Mucosa of rectum (tissue), 2 donors: ENCODE results near the gene TMEM255A.

Experiments used
- H3K27ac ChIP-seq, 2 donors: one replicate each; pipeline ENCODE4 v1.7.0; 2013; ENCODE audit warnings: inconsistent platforms in 2 of 2, low read depth in 2 of 2, low read length in 2 of 2
- H3K27me3 ChIP-seq, 2 donors: one replicate each; pipeline ENCODE4 v1.7.0; 2013; ENCODE audit warnings: low read length in 2 of 2; ENCODE audit not compliant: control insufficient read depth in 2 of 2, insufficient read depth in 2 of 2
- H3K36me3 ChIP-seq, 2 donors: one replicate each; pipeline ENCODE4 v1.7.0; 2013; ENCODE audit warnings: low read length in 2 of 2; ENCODE audit not compliant: control insufficient read depth in 2 of 2, insufficient read depth in 2 of 2
- H3K4me1 ChIP-seq, 2 donors: one replicate each; pipeline ENCODE4 v1.7.0; 2013; ENCODE audit warnings: low read length in 2 of 2, mild to moderate bottlenecking in 1 of 2; ENCODE audit not compliant: control insufficient read depth in 2 of 2, insufficient read depth in 2 of 2
- H3K4me3 ChIP-seq, 2 donors: one replicate each; pipeline ENCODE4 v1.7.0; 2013; ENCODE audit warnings: low read length in 2 of 2
- H3K9ac ChIP-seq, 2 donors: one replicate each; pipeline ENCODE4 v1.7.0; 2013; ENCODE audit warnings: low read length in 2 of 2, low read depth in 1 of 2, mild to moderate bottlenecking in 1 of 2
- H3K9me3 ChIP-seq, 2 donors: one replicate each; pipeline ENCODE4 v1.7.0; 2013; ENCODE audit warnings: low read length in 2 of 2; ENCODE audit not compliant: control insufficient read depth in 2 of 2
- donor health status: healthy.
- donor health status: Normal muscosa, but diverticular disease.

Gene TMEM255A

DNA sequence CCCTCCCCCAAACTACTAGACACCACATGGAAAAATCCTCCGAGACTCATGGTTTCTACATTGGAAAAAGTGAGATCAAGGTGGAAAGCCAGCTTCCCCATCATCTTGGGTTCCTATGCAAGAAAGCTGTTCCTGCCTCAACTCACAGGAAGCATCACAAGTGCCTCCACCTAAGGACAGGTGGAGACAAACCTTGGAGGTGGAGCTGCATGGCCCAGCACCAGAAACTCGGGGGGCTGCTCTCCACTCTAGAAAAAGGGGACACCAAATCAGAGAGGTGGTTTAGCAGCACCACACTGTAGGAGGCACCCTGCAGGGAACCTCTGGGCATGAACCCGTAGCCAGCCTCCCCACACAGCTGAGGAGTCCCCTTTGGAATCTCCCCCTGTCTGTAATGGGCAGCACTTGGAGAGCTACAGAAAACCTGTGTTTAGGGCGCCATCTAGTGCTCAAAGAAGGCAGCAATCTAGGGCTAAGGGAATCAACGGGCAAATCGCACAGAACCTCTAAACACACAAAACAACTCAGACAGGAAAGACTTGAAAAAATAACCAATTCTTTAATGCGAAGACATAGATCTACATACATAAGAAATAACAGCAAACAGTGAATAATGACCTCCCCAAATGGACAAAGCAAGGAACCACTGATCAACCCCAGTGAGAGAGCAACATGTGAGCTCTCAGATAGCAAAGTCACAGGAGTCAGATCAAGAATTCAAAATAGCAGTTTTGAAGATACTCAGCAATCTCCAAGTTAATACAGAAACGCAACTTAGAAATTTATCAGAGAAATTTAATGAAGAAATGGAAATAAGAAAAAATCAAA lies 97.6 kb downstream of the TMEM255A start:
- H3K36me3 ChIP-seq = no peaks in the 10 kb centered on the region
- no peaks in the 10 kb centered on the region for H3K9me3 ChIP-seq
- H3K9ac ChIP-seq = no peak overlapping the region
- H3K4me3 ChIP-seq = no peak overlapping the region
- H3K27me3 ChIP-seq = peaks cover 0 to 2% of the 10 kb centered on the region in 2 donors
- no peaks in the 10 kb centered on the region for H3K4me1 ChIP-seq
- H3K27ac ChIP-seq = no peak overlapping the region
